CD14-positive monocyte (primary cell): ENCODE results near the gene STXBP2. TPM values are rescaled to one million over a fixed set of nuclear protein-coding genes. Genes with fewer than 3 reads are reported as not detected.
A peak's percentile ranks its signal among the peaks of the same experiment; 100 is the strongest.

Experiments used
- DNase-seq, 3 donors: peaks; one replicate each; pipeline ENCODE4 v3.0.0-alpha.2; 2011 to 2022
- H2AFZ ChIP-seq: 2 replicates; pipeline ENCODE4 v1.6.0; 2012; ENCODE audit warnings: mild to moderate bottlenecking, low read depth, low read length, inconsistent platforms; ENCODE audit not compliant: insufficient read depth, poor library complexity, severe bottlenecking
- H3K27ac ChIP-seq, 2 donors: 1 replicate in 1 of 2; 2 replicates in 1 of 2; pipeline ENCODE4 v1.5.1; 2012 to 2013; ENCODE audit warnings: low read length in 2 of 2, control low read depth in 1 of 2, inconsistent platforms in 1 of 2, low read depth in 1 of 2, mild to moderate bottlenecking in 1 of 2
- H3K27me3 ChIP-seq, 2 donors: one replicate each; pipeline versions ENCODE4 v1.6.0 to v1.6.1; 2011 to 2013; ENCODE audit warnings: low read length in 2 of 2; ENCODE audit not compliant: control insufficient read depth in 2 of 2, insufficient read depth in 2 of 2
- H3K36me3 ChIP-seq, 2 donors: replicated peaks in 1 of 2; 1 replicate in 1 of 2; 2 replicates in 1 of 2; pipeline versions ENCODE4 v1.5.1 to v1.6.1; 2012 to 2013; ENCODE audit warnings: low read length in 2 of 2, control low read depth in 1 of 2, inconsistent platforms in 1 of 2, mild to moderate bottlenecking in 1 of 2; ENCODE audit not compliant: insufficient read depth in 2 of 2, control insufficient read depth in 1 of 2
- H3K4me1 ChIP-seq, 2 donors: 1 replicate in 1 of 2; 2 replicates in 1 of 2; pipeline versions ENCODE4 v1.5.1 to v1.6.1; 2012 to 2013; ENCODE audit warnings: low read length in 2 of 2, control low read depth in 1 of 2, inconsistent platforms in 1 of 2, mild to moderate bottlenecking in 1 of 2, moderate library complexity in 1 of 2; ENCODE audit not compliant: insufficient read depth in 2 of 2, control insufficient read depth in 1 of 2
- H3K4me2 ChIP-seq: replicated peaks from 2 replicates; pipeline ENCODE3; 2012; ENCODE audit warnings: low read length, moderate library complexity, mild to moderate bottlenecking; ENCODE audit not compliant: poor library complexity, severe bottlenecking; ENCODE audit errors: extremely low read depth
- H3K4me3 ChIP-seq, 3 experiments: fragments of 200-600 bp in 1 of 3; sonication (generic) in 1 of 3; replicated peaks in 1 of 3; 1 replicate in 2 of 3; 2 replicates in 1 of 3; pipeline ENCODE4 v1.5.1; 2011 to 2013; ENCODE audit warnings: low read length in 3 of 3, mild to moderate bottlenecking in 3 of 3, control low read depth in 2 of 3, low read depth in 2 of 3, inconsistent platforms in 1 of 3, moderate library complexity in 1 of 3
- H3K79me2 ChIP-seq: 2 replicates; pipeline ENCODE4 v1.6.0; 2012; ENCODE audit warnings: mild to moderate bottlenecking, control low read depth, inconsistent platforms, low read length, moderate library complexity; ENCODE audit not compliant: insufficient read depth
- H3K9ac ChIP-seq: 2 replicates; pipeline ENCODE4 v1.6.0; 2017; ENCODE audit warnings: low read length, mild to moderate bottlenecking; ENCODE audit not compliant: insufficient read depth, poor library complexity, severe bottlenecking
- H3K9me3 ChIP-seq, 2 donors: replicated peaks in 1 of 2; 1 replicate in 1 of 2; 2 replicates in 1 of 2; pipeline versions ENCODE4 v1.5.1 to v1.6.1; 2012 to 2013; ENCODE audit warnings: low read length in 2 of 2, control low read depth in 1 of 2; ENCODE audit not compliant: control insufficient read depth in 1 of 2, insufficient read depth in 1 of 2
- H4K20me1 ChIP-seq: 2 replicates; pipeline ENCODE4 v1.6.0; 2012; ENCODE audit warnings: mild to moderate bottlenecking, low read length, control low read depth, moderate library complexity; ENCODE audit not compliant: insufficient read depth
- H3K27ac Mint-ChIP-seq, 7 donors: one replicate each; pipeline ENCODE4 v1.8.0; 2020; ENCODE audit warnings: mild to moderate bottlenecking in 7 of 7, mixed read lengths in 7 of 7, moderate library complexity in 6 of 7, inconsistent platforms in 2 of 7
- H3K27me3 Mint-ChIP-seq, 3 donors: one replicate each; pipeline ENCODE4 v1.8.0; 2021 to 2022; ENCODE audit warnings: low read depth in 3 of 3, mild to moderate bottlenecking in 3 of 3, mixed read lengths in 3 of 3, moderate library complexity in 3 of 3, inconsistent platforms in 1 of 3
- H3K36me3 Mint-ChIP-seq, 2 donors: one replicate each; pipeline ENCODE4 v1.8.0; 2020; ENCODE audit warnings: mixed read lengths in 2 of 2, inconsistent platforms in 1 of 2, mild to moderate bottlenecking in 1 of 2
- H3K4me1 Mint-ChIP-seq: one replicate; pipeline ENCODE4 v1.8.0; 2020; ENCODE audit warnings: mild to moderate bottlenecking, mixed read lengths
- H3K4me3 Mint-ChIP-seq, 2 donors: one replicate each; pipeline ENCODE4 v1.8.0; 2020; ENCODE audit warnings: mild to moderate bottlenecking in 2 of 2, mixed read lengths in 2 of 2, moderate library complexity in 1 of 2
- H3K9me3 Mint-ChIP-seq, 7 donors: one replicate each; pipeline ENCODE4 v1.8.0; 2020 to 2022; ENCODE audit warnings: mixed read lengths in 7 of 7, mild to moderate bottlenecking in 6 of 7, moderate library complexity in 6 of 7, inconsistent platforms in 2 of 7
- CTCF ChIP-seq: fragments of 200-600 bp; IDR thresholded peaks from one replicate; pipeline ENCODE4 v1.8.0; 2022; ENCODE audit warnings: antibody characterized with exemption, mild to moderate bottlenecking
- WGBS: methylation state at CpG from one replicate; pipeline ENCODE4 v1.1.5; 2013; ENCODE audit warnings: missing lambda C conversion rate; ENCODE audit not compliant: insufficient coverage; 5-methylcytosine and 5-hydroxymethylcytosine counted together
- intact Hi-C, 2 donors: fragments of 100-400 bp; cut with micrococcal nuclease; formaldehyde crosslinking; loops; one replicate each; pipeline versions ENCODE4 v1.15.0 to v1.15.1; 2023
- polyA plus RNA-seq, 3 donors: library from polyadenylated mRNA; depleted of rRNA in 1 of 3; unstranded in 2 of 3; stranded (reverse) in 1 of 3; fragments of 300-500 nt in 2 of 3; fragments of >200 nt in 1 of 3; fragmentation: Illumina TruSeq in 2 of 3; gene quantifications; 1 replicate in 2 of 3; 2 replicates in 1 of 3; pipeline ENCODE4 v1.2.3, GENCODE V29; 2012 to 2021

Gene STXBP2
- polyA plus RNA-seq, 3 donors: 249 to 846 (median 327) TPM

- Histone ChIP-seq H3K4me2 (peak overlapping the region; percentile 86), H3K79me2 (peaks cover 46% of the 10 kb centered on the region), H3K27ac (peak overlapping the region in 1 of 2 donors; percentile 73), H3K9me3 (no peaks in the 10 kb centered on the region), H3K36me3 (peaks cover 27 to 50% of the 10 kb centered on the region in 2 donors), H3K4me3 (no peak overlapping the region), H3K9ac (no peak overlapping the region), H3K27me3 (no peaks in the 10 kb centered on the region), H3K4me1 (peaks cover 50 to 55% of the 10 kb centered on the region in 2 donors), H2AFZ (no peak overlapping the region), H4K20me1 (peaks cover 31% of the 10 kb centered on the region)
- peaks cover 29 to 50% of the 10 kb centered on the region in 2 donors for H3K36me3 Mint-ChIP-seq
- no peak overlapping the region for H3K4me3 Mint-ChIP-seq
- TF ChIP-seq CTCF: no peak
- intact Hi-C loops: loop anchor here in 1 of 2 donors (5.0 kb wide), 1 partner anchor 35 kb away; the partner anchor contains the start of gene TRAPPC5
- H3K4me1 Mint-ChIP-seq: peaks cover 40% of the 10 kb centered on the region
- no peak overlapping the region for H3K27ac Mint-ChIP-seq
- DNase-seq: no peak
- peaks cover 0 to 2% (median 2%) of the 10 kb centered on the region in 3 donors for H3K27me3 Mint-ChIP-seq
- peaks cover 0 to 2% (median 0%) of the 10 kb centered on the region in 7 donors for H3K9me3 Mint-ChIP-seq
- 97% methylated on average over 22 of the region's 26 CpGs for WGBS
Observed at GRCh38 chr19:7647156-7647555, 10.2 kb downstream of the STXBP2 start.

DNA sequence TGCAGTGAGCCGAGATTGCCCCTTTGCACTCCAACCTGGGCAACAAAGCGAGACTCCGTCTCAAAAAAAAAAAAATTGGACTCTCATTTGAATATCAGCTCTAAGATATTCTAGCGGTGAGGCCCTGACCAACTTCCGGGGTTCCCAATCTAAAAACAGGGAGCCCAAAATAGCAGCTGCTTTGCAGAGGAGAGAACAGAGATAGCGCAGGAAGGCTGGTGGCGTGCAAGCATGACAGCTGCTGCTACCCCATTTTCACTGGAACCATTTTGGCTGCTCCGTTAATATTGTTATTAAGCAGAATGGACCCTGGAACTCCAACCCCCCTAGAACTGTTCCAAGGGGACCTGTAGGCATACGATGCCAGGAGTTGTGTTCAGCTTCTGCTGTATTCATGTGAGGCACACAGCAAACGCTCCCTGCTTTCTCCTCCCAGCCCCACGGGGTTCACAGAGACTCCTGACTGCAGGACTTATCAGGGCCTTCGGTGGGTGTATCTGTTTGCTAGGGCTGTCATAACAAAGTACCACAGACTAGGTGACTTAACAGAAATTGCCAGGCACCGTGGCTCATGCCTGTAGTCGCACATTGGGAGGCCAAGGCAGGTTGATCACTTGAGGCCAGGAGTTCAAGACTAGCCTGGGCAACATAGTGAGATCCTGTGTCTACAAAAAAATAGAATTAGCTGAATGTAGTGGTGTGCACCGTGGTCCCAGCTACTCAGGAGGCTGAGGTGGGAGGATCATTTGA, 11.5 kb downstream of the STXBP2 start:
- Histone ChIP-seq H3K9me3 (no peaks in the 10 kb centered on the region), H3K4me3 (no peak overlapping the region), H3K4me1 (peaks cover 55% of the 10 kb centered on the region in 2 donors), H3K9ac (no peak overlapping the region), H4K20me1 (peaks cover 18% of the 10 kb centered on the region), H3K27ac (no peak overlapping the region), H3K4me2 (no peak overlapping the region), H3K36me3 (peaks cover 18 to 38% of the 10 kb centered on the region in 2 donors), H3K79me2 (peaks cover 33% of the 10 kb centered on the region), H3K27me3 (no peaks in the 10 kb centered on the region), H2AFZ (no peak overlapping the region)
- Mint-ChIP-seq H3K4me1 (peaks cover 48% of the 10 kb centered on the region), H3K27me3 (peaks cover 0 to 2% (median 2%) of the 10 kb centered on the region in 3 donors), H3K36me3 (peaks cover 22 to 38% of the 10 kb centered on the region in 2 donors), H3K27ac (peak overlapping the region in 2 of 7 donors; percentile 26 to 76), H3K9me3 (no peaks in the 10 kb centered on the region), H3K4me3 (no peak overlapping the region)
- DNase-seq: no peak
- 87% methylated on average over 9 of the region's 15 CpGs for WGBS
- intact Hi-C loops: loop anchor here in 1 of 2 donors (5.0 kb wide), 1 partner anchor 34 kb away; the partner anchor contains the start of gene TRAPPC5
- TF ChIP-seq CTCF: no peak
